Motor neuron (in vitro differentiated cells): Measurements from ENCODE around the gene LCT. TPM values are rescaled to one million over a fixed set of nuclear protein-coding genes. Genes with fewer than 3 reads are reported as not detected.

Experiments
- ATAC-seq, 8 experiments: fragments of 200-7000 bp; cut with Tn5 transposase; replicated peaks in 6 of 8; 2 replicates each; pipeline ENCODE4 v1.8.0; 2021; ENCODE audit warnings: mild to moderate bottlenecking in 8 of 8, moderate library complexity in 8 of 8
- H3K27ac ChIP-seq, 2 donors: fragments of 250-450 bp; sonication (Bioruptor Pico); 2 replicates each; pipeline ENCODE4 v1.9.0; 2021; ENCODE audit warnings: antibody characterized with exemption in 2 of 2, mild to moderate bottlenecking in 2 of 2, moderate library complexity in 1 of 2
- H3K4me1 ChIP-seq, 2 donors: fragments of 250-450 bp; sonication (Bioruptor Pico); replicated peaks in 1 of 2; 2 replicates each; pipeline ENCODE4 v1.6.1; 2021; ENCODE audit warnings: antibody characterized with exemption in 2 of 2, mild to moderate bottlenecking in 2 of 2, moderate library complexity in 1 of 2
- H3K4me3 ChIP-seq, 5 donors: fragments of 250-450 bp; sonication (Bioruptor Pico); 2 replicates each; pipeline ENCODE4 v1.9.0; 2021; ENCODE audit warnings: antibody characterized with exemption in 5 of 5, mild to moderate bottlenecking in 5 of 5, moderate library complexity in 4 of 5
- WGBS, 10 experiments: fragments of 450-650 bp; shearing (Covaris generic); methylation state at CpG; one replicate each; pipeline ENCODE4 v1.0.0; 2022; 5-methylcytosine and 5-hydroxymethylcytosine counted together
- in situ Hi-C, 9 experiments: fragments of 400-800 bp; cut with MboI; loops; one replicate each; pipeline ENCODE4 v1.15.0; 2021; ENCODE audit warnings: low sequenced_read_pairs in 9 of 9, low pct_unique_long_range_greater_than_20kb in 2 of 9; ENCODE audit not compliant: unreplicated experiment in 9 of 9
- total RNA-seq, 8 experiments: library from RNA; unstranded; fragments of 300-600 nt; gene quantifications; 2 replicates each; pipeline versions ENCODE4 v1.2.3 to v1.2.4, GENCODE V29; 2022

The LCT gene
- total RNA-seq, 8 experiments from 2014 or later, result 0.09 to 0.31 (median 0.17) TPM

GRCh38 chr2:135785032-135785431, 52.0 kb downstream of the LCT start:
- no peak overlapping the region for H3K27ac ChIP-seq

GRCh38 chr2:135783439-135783838, 53.5 kb downstream of the LCT start:
- no peaks in the 10 kb centered on the region for H3K4me1 ChIP-seq
- ATAC-seq, result no peak
- 57 to 92% (median 70%) methylated on average over 2 to 3 of the region's 3 CpGs; no CpG with 5 or more reads in 1 of the 10 experiments for WGBS, 10 experiments
- no peak overlapping the region for H3K27ac ChIP-seq
- in situ Hi-C loops, result no loop called here
- no peak overlapping the region for H3K4me3 ChIP-seq

More at GRCh38 chr2:135785032-135785431, 52.0 kb downstream of the LCT start:
- WGBS, 10 experiments, result 85 to 100% (median 100%) methylated on average over 1 to 2 of the region's 2 CpGs; no CpG with 5 or more reads in 2 of the 10 experiments
- Histone ChIP-seq H3K4me1 (no peaks in the 10 kb centered on the region), H3K4me3 (no peak overlapping the region)
- ATAC-seq, result peak in 3 of 8 experiments; percentile 23 to 27 (median 26)
- in situ Hi-C loops, result no loop called here

DNA sequence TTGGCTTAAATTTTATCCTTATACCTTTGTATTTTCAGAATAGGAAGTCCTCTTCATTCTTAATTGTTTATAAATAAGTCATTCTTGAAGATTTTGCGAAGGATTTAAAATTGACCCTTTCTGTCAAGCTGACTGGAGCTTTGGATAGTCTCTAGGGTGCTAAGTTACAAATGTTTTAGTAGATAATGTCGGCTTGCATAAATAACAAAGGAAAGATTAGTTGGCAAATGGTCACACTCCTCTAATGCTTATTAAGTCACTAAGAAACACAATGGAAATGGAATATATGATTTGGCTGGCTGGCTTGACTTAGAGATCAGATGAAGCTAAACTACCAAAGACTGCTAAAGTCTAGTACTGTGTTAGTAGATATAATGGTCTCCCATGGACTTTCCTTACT, 54.8 kb downstream of the LCT start:
- ATAC-seq, result no peak
- no peak overlapping the region for H3K27ac ChIP-seq
- in situ Hi-C loops, result no loop called here

DNA sequence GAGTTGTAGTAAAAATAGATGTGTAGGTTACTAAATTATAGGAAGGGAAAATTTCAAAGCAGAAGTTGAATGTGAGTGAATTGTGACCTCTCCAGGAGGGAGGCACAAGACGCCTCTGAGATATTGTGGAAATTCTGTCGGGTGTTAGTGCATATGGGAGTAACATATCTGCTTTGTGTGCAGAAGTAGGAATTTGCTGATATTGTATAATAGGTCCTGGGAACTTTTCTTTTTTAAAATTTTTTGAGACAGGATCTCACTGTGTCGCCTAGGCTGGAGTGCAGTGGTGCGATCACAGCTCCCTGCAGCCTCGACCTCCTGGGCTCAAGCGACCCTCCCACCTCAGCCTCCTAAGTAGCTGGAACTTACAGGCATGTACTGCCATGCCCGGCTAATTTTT, 60.6 kb downstream of the LCT start:
- Histone ChIP-seq H3K4me3 (no peak overlapping the region), H3K27ac (no peak overlapping the region), H3K4me1 (no peaks in the 10 kb centered on the region)
- in situ Hi-C loops, result no loop called here
- ATAC-seq, result no peak
- WGBS, 10 experiments, result 86 to 100% (median 100%) methylated on average over 1 to 7 of the region's 7 CpGs; no CpG with 5 or more reads in 3 of the 10 experiments

More for the DNA sequence above, 54.8 kb downstream of the LCT start:
- WGBS, 10 experiments, result 83 to 100% (median 100%) methylated on average over 1 to 2 of the region's 2 CpGs; no CpG with 5 or more reads in 1 of the 10 experiments
- H3K4me1 ChIP-seq, result no peaks in the 10 kb centered on the region
- no peak overlapping the region for H3K4me3 ChIP-seq

GRCh38 chr2:135775420-135775819, 61.6 kb downstream of the LCT start:
- no peaks in the 10 kb centered on the region for H3K4me1 ChIP-seq
- 50 to 100% (median 100%) methylated on average over 1 to 2 of the region's 2 CpGs; no CpG with 5 or more reads in 4 of the 10 experiments for WGBS, 10 experiments
- in situ Hi-C loops, result no loop called here
- no peak overlapping the region for H3K4me3 ChIP-seq
- peak in 2 of 8 experiments; percentile 22 to 23 for ATAC-seq
- no peak overlapping the region for H3K27ac ChIP-seq

- in situ Hi-C loops, result no loop called here
- ATAC-seq, result no peak
These were observed 63.1 kb downstream of the LCT start for GRCh38 chr2:135773917-135774316.

GRCh38 chr2:135773319-135773718, 63.7 kb downstream of the LCT start:
- no peak for ATAC-seq
- Histone ChIP-seq H3K4me1 (no peaks in the 10 kb centered on the region), H3K4me3 (no peak overlapping the region), H3K27ac (no peak overlapping the region)
- in situ Hi-C loops, result no loop called here
- 72 to 96% (median 91%) methylated on average over 1 to 2 of the region's 2 CpGs; no CpG with 5 or more reads in 1 of the 10 experiments for WGBS, 10 experiments

More at GRCh38 chr2:135773917-135774316, 63.1 kb downstream of the LCT start:
- Histone ChIP-seq H3K4me3 (no peak overlapping the region), H3K27ac (no peak overlapping the region), H3K4me1 (no peaks in the 10 kb centered on the region)

GRCh38 chr2:135768863-135769262, 68.1 kb downstream of the LCT start:
- no peaks in the 10 kb centered on the region for H3K4me1 ChIP-seq
- no peak overlapping the region for H3K4me3 ChIP-seq
- WGBS, 10 experiments, result 81 to 100% (median 96%) methylated on average over 1 to 8 of the region's 8 CpGs; no CpG with 5 or more reads in 2 of the 10 experiments
- ATAC-seq, result no peak
- in situ Hi-C loops, result no loop called here
- no peak overlapping the region for H3K27ac ChIP-seq

DNA sequence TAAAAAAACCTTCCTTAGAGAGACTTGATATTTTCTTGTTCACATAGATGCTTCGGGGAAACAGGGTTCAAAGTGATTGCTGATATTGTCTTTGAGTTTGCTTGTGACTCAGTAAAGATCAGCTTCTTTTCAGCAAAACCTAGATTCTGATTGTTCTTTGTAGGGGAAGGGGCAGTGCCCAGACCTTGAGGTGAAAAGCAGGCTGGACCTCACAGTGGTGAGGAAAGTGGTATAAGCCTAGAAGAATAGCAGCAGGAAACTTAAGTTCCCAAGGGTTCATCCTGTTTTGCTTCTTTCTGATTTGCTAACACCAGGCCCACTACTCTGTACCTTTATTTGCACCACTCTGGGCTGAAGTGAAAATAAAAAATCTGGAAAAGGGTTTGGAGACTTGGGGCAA, 74.5 kb downstream of the LCT start:
- H3K27ac ChIP-seq, result no peak overlapping the region

DNA sequence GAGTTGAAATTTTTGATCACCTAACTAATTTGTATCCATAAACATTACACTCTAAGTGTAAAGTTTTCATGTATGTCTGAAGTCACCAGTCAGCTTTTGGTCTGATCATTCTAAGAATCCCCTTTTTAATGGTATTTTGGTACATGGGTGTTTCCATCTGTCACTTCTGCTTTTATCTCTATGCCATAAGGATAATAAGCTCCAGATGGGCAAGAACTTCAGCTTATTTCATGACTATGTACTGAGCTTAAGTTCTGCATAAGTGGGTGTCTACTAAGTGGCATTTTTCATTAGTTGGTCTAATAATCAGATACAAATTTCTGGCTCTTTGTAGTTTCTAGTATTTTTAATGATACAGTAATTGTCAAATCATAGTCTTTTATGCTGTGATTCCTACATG, 75.0 kb downstream of the LCT start:
- in situ Hi-C loops, result no loop called here

More for the DNA sequence above, 74.5 kb downstream of the LCT start:
- in situ Hi-C loops, result no loop called here
- no peaks in the 10 kb centered on the region for H3K4me1 ChIP-seq
- WGBS, 10 experiments, result 70 to 100% (median 95%) methylated on average over 1 of the region's 1 CpG; no CpG with 5 or more reads in 2 of the 10 experiments
- no peak overlapping the region for H3K4me3 ChIP-seq
- no peak for ATAC-seq

GRCh38 chr2:135756692-135757091, 80.3 kb downstream of the LCT start:
- Histone ChIP-seq H3K4me1 (no peaks in the 10 kb centered on the region), H3K27ac (no peak overlapping the region), H3K4me3 (no peak overlapping the region)
- no peak for ATAC-seq
- WGBS, 10 experiments, result 88 to 100% (median 100%) methylated on average over 1 of the region's 1 CpG; no CpG with 5 or more reads in 4 of the 10 experiments
- in situ Hi-C loops, result no loop called here

More for the DNA sequence above, 75.0 kb downstream of the LCT start:
- ATAC-seq, result peak in 2 of 8 experiments; percentile 51 to 70
- no peak overlapping the region for H3K27ac ChIP-seq
- no peaks in the 10 kb centered on the region for H3K4me1 ChIP-seq
- H3K4me3 ChIP-seq, result no peak overlapping the region

GRCh38 chr2:135755573-135755972, 81.4 kb downstream of the LCT start:
- no peaks in the 10 kb centered on the region for H3K4me1 ChIP-seq
- in situ Hi-C loops, result no loop called here
- ATAC-seq, result no peak
- no peak overlapping the region for H3K27ac ChIP-seq
- H3K4me3 ChIP-seq, result no peak overlapping the region
- 91 to 100% (median 98%) methylated on average over 1 to 2 of the region's 2 CpGs; no CpG with 5 or more reads in 2 of the 10 experiments for WGBS, 10 experiments

DNA sequence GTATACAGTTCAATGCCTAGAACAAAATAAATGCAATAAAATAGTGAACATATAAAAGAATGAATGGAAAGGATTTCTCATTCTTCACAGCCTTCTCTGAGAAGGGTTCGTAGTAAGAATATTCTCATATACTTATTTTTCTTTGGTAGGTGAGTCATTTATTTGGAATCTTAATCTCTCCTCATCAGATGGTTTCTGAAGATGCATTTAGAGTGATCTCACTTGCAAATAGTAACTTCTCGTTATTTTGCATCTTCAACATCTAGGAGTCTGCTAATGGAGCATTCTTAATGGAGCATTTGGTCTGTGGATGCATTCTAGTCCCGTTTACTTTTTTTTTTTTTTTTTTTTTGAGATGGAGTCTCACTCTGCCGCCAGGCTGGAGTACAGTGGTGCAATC, 91.4 kb downstream of the LCT start:
- 20 to 100% (median 87%) methylated on average over 1 to 4 of the region's 4 CpGs for WGBS, 10 experiments
- H3K4me1 ChIP-seq, result peaks cover 0 to 12% of the 10 kb centered on the region in 2 donors
- H3K4me3 ChIP-seq, result no peak overlapping the region
- in situ Hi-C loops, result no loop called here
- H3K27ac ChIP-seq, result no peak overlapping the region
- no peak for ATAC-seq

DNA sequence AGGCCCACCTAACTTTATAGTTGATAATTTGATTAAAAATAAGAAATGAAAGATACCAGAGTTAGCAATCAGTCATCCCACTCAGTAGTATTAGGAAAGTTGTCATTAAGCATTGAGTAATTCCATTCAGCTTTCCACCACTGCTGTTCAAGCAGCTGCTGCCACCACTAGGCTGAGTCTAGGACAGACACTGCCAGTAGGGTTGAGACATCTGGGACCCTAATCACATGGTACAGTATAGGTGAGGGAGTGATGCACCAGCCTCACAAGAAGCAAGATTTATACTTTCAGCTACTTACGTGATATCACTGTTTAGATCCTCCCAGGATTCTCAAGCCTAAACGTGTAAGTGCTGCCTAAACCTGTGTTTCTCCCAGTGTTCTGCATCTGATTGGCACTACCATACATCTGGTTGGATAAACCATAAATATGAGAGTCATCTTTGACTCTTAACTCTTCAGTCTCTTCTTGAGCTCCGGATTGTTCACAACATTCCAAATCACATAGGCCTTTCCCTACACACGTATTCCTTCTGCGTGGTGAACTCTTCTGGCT, 92.1 kb downstream of the LCT start:
- Histone ChIP-seq H3K4me1 (peaks cover 0 to 12% of the 10 kb centered on the region in 2 donors), H3K4me3 (peak overlapping the region in 1 of 5 donors; percentile 100), H3K27ac (no peak overlapping the region)
- peak in 1 of 8 experiments; percentile 2 for ATAC-seq
- in situ Hi-C loops, result no loop called here
- WGBS, 10 experiments, result 58 to 100% (median 89%) methylated on average over 1 to 5 of the region's 5 CpGs; no CpG with 5 or more reads in 2 of the 10 experiments
